ENCODE data around the gene SAP30L.

Gene SAP30L

DNA sequence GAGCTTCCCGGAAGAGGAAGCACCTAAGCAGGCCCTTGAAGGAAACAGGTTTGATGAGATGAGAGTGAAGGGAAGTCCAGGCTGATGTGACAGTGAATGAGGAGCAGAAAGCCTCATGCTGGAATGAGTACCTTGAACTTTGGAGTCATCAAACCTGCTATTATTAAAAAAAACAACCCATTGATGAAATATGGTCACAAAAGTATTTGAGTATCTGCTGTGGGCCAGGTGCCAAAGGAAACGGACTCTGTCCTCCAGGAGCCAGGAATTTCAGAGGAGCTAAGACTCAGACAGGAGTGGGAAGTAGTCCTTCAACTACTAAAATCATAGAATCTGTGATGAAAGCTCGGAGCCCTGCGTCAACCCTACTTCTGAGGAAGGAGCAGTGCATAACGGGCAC is 20.4 kb downstream of the SAP30L start:
- no peak for DNase-seq (ENCODE audit: low read depth)

DNA sequence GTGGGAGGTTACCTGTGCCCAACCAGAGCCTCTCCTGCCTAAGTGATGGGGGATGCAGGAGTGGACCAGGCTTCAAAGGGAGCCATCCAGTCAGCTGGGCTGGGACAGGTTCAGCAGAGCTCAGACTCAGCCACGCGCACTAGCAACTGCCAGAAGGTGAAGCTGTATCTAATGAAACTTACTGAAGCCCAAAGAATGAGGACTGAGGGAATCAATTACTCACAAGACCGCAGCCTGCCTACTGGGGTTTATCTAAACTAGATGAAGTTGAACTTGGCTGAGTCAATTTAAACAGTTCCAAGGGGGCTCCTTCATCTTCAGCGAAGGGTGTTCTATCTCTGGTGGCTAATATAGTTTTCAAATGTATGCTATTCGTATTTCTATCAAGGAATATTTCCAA is 20.9 kb downstream of the SAP30L start:
- no peak for DNase-seq (ENCODE audit: low read depth)

DNA sequence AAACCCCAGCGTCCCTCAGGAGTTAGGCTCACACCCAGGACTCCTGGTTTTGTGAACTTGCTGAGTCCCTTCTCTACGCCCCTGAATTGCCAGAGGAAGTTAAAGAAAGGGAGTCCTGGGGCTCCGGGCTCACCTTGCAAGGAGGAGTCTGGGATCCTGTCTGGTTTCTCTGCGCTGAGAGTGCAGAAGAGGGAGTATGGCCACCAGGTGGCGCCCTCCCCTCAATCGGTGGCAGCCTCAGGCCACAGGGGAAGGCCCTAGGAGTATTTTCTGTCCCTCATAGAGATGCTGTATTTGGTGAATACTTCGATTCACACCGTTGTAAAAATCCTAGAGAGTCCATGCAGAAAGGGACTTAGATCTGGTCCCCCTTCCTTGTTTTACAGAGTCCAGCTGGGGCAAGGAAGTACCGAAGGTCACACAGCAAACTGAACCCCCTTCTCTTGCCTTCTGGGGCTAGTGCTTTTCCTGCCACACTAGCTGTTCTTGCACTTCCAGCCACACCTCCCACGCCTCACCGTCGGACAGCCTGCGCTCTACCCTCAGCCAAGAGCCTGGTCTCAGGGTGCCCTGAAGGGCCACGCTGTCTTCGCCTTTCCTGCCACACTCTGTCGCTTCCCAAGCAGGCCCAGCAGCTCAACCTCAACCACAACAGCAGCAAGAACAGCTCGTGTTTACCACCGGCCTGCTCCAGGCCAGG is 22.0 kb downstream of the SAP30L start:
- no peak for DNase-seq (ENCODE audit: low read depth)

DNA sequence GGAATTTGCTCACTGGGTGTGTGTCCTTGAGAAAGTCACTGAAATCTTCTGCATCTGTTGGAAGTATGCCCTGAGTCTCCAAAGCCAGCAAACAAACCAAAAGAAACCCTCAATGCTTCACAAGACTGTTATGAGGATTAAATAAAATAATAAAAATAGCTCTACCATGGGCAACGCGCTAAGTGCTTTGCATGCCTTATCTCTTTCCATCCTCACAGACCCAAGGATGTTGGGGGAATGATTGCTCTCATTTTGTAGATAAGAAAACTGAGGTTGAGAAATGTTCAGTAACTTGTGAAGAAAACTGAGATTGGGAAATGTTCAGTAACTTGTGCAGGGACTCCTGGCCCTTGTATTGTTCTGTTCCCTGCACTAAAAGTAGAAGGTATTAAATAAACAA is 24.3 kb downstream of the SAP30L start:
- no peak for DNase-seq (ENCODE audit: low read depth)

DNA sequence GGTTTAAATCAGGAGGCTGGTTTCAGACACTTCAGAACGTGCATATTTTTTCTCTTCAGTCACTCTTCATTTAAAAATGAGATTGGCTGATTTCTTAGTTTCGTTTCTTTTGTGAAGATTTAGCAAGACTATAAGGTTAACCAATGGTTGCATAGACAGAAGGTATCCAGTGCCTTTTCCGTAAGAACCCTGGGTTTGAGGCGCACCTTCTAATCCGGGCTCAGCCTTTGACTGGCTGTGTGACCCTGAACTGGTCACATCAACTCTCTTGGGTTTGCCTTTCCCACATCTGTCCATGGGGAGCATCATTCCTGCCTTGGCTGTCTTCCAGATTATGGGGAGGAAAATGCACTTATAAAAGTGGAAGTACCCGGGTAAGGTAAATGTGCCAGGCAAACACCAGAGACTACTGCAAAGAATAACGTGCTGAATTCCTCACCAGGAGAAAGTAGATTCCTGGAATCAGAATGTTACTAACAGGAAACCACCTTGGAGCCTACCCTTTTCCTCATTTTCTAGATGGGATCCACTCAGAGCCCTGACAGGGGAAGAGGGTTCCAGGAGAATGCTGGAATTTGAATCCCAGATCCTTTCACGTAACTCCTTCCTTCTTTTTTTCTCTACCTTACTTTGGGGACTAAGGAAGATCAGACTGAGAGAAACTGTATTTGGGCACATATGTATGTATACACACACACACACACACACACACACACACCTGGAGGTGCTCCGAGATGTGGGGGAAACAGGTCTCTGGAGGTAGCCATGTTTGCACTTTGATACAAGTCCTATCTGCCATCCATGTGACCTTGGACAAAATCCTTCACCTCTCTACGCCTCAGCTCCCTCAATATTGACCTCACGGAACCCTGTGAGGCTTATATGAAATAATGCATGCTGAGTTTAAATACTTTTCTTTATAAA is 25.4 kb downstream of the SAP30L start:
- DNase-seq (ENCODE audit: low read depth) = no peak

DNA sequence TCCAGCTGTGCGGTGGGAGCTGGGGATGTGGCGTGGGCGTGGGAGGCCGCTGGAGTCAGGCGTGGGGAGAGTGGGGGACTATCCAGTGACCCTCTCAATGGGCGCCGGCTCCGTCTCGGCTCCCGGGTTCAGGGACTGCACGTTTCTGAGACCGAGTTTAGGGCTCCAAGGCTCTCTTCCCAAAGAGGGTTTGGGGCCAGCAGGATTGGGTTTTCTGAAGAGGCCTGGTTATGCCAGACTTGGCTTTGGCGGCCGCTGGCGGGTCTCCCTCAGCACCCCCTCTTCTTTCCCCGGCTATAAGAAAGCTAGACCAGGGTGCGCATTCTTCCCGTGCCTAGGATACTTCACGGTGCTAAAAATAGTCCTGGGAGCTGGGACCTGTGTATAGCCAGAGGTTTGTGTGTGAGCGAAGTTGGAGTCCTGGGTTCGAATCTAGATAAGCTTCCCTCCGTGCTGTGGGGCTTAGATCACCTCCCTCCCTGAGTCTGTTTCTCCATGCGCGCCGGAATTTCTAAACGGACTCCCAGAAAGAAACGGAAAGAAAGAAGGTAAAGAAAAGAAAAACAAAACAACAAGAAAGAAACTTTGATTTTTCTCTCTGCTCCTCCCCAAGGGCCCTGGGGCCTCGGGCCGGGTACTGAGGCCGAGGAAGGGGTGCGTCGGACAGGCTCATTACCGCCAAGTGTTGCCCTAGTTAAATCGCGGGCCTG is 27.2 kb downstream of the SAP30L start:
- no peak for DNase-seq (ENCODE audit: low read depth)

DNA sequence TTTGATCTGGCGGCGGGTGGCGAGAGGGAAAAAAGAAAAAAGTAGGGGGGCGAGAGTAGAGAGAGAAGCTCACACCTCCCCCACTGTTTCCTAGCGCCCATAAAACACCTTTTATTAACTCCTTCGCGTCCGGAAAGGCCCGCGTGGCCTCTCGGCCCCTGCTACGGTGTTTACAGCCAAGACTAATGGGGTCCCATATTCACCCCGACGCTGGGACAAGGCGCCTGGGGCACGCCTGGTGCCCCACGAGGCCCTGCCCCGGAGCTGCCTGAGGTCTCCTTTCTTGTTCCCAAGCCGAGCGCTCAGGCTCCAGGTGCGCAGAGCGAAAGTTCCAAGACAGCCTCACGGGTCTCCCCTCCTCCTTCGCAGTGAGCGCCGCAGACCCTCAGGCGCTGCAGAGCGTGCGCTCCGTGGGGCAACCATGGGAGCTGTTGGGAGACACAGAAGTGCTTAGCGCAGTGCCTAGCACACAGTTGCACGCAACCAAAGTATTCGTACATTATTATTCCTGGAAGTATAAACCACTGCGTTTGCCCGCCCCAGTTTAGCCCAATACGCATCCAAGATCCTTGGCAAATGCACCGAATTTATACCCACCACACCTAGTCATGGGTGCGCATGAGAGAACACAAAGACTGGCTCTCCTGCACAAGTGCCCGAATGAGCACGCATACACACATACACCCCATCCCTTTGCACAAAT is 27.9 kb downstream of the SAP30L start:
- no peak for DNase-seq (ENCODE audit: low read depth)

DNA sequence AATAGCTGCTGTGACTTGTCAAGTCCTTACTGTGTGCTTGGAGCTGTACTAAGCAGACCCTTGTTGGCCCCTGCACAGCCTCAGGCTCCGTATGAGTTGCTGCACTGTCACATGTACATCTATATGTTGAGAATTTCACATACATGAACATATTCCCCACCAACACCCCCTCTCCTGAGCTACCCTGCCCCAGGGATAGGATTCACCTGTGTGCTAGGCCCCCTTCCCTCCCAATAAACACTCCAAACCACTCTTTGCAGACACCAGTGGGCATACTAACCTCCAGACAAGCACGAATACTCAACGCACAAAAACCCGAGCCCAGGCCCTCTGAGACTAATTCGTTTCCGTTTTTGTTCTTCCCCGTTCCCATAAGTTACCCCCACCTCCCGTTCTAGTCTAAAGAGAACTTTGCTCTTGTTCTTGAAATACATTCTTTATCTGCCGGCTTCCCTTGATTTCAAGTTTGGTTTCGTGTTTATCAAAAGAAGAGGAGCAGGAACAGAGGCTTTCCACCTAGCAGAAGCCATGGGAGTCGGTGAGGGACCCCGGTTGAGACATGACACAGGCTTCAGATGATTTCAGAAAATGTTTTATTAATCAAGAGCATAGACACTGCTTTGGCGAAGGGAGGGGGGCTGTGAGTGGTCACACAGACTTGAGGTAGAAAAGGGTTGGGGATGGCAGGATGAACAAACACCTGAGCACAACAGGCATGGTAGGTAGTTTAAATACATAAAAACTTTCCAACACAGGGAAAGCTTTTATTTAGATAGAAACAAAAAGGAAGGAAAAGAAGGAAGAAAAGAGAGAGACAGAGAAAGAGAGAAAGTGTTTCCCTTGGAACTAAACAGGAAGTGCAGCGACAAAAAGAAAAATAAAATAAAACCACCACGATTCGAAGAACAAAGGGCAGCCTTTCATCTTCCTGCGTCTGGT is 28.9 kb downstream of the SAP30L start:
- DNase-seq (ENCODE audit: low read depth) = no peak

DNA sequence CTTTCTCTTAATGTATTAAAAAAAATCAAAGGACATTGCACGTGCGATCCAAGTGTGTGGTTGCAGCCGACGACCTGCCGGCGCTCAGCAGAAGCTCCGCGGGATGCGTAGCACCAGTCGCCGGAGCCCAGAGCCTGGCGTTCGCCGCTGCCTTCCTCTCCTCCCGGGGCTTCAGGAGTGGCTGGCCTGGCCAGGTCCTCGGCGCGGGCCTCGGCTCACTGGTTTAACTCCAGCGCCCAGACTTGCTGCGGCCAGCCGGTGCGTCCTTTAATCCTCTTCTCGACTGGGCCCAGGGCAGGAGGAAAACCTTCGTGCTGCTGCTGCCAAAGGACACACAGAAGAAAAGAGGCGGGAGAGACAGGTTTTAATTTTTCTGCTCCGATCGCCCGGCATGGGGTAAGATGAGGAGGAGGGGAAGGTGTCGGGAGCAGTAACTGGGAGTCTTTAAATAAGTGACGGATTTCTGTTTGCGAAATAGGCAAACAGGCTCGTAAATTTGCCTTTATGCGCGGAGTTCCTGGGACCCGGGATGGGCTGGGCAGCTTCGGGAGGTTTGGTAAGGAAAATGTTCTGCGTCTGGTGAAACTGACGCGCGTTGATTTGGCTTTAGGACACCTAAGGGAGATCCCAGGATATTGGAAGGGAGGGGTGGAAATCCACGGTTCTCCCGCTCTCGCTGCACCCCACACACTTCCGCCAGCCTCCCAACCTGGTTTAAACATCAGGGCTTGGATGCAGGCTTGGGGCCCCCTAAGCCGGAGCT is 30.0 kb downstream of the SAP30L start:
- DNase-seq (ENCODE audit: low read depth) = no peak

DNA sequence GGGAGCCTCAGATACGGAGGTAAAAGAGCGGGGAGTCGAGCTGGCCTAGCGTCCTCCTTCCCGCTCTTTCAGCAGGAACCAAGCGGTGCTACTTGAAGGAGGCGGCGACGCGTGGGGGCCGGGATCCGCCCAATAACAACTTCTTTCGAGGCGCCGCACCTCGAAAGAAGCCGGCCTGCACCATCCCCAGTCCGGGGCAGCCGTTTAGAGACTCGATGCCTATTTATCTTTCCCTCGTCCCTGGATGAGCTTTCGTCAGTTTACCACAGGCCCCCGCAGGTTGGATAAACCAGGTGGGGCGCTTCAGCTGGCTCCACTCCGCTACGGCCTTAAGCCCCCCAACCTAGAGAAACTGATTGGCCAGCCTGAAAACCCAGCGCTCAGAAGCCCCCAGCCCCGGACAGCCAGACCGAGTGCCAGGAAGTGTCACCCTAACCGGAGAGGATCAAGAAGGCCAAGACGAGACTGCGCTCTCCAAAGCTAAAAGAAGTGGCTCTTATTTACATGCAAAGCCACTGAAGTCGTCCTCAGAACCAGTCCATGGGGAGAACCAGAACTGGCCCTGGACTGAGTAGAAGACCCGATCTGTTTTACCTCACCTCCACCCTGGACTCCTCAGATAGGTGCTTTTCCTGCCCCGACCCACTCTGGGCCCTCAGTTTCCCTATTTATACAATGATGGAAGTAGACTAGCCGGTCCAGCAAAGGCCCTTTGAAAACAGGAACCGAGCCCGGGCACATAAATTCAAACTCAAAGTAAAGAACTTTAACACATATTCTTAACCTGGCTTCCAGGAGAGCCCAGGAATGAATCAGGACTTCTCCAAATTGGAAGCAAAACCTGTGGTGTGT is 30.8 kb downstream of the SAP30L start:
- DNase-seq (ENCODE audit: low read depth) = no peak

DNA sequence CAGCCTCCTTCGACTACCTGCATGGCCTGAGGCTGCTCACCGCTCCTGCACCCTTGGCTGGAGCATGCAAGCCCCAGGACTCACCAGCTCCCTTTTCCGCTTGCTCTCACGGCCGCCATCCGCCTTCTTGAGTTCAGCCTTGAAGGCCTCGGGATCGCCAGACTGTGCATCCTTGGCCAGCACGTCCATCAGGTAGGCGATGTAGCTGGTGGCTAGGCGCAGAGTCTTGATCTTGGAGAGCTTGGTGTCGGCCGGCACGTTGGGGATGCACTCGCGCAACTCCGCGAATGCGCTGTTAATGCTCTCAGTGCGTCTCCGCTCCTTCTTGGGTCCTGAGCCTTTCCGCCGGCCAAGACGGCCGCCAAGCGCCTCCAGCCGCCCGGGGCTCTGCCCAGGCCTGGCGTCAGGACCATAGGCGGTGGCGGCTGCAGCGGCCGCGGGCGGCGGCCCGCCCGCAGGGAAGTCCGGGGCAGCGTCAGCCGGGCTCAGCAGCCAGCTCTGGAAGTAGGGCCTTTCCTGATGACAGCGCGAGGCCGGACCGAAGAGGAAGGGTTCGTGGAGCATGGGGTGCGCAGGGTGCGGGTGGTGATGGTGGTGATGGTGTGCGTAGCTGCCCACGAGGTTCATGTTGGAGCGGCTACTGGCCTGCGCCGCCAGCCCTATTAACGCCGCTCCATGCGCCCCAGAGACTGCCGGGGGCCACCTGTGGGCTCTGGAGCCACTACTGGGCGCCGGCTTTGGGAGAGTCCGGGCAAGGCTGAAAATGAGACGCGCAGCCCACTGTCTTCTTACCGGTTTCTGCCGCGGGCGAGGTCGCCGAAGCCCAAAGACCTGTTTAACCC is 31.8 kb downstream of the SAP30L start:
- no peak for DNase-seq (ENCODE audit: low read depth)

DNA sequence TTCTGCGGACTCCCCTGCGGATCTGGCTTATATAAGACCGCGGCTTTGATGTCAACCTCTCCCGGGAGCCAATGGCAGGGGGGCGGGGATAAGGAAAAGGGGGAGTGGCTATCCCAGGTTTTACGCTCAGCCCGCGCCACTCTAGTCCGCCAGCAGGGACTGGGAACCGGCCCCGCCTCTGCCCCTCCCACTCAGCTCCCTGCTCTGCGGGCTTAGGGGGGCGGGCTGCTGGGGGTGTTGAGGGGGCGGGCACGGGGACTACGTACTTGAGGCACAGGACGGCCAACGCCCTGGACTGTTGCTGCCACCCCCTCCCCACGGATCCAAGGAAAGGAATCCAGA is 32.4 kb downstream of the SAP30L start, which contains the start of gene HAND1:
Gene HAND1 (minus strand): TSS at position 4 of the 342 bp plus-strand sequence. CDS start 219 bp downstream, outside the sequence.
- DNase-seq (ENCODE audit: low read depth) = no peak

DNA sequence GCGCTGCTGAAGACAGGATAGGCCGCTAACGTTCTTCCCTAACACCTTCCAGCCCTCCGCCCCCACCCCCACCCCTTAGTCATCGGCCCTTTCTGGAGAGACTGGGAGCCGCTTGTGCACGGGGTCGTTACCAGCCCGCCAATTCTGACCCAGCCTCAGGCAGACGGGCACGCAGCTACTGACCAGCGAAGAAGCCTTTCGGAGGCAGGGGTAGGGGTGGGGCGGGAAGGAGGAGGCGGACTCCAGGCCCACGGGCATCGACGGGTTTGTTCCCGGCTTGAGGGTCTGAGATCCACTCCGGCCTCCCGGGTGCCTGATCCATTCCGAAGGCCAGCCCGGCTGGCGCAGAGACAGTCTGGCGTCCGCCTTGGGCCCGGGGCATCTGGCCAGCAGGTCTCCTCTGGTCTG is 33.0 kb downstream of the SAP30L start:
- DNase-seq (ENCODE audit: low read depth) = no peak

DNA sequence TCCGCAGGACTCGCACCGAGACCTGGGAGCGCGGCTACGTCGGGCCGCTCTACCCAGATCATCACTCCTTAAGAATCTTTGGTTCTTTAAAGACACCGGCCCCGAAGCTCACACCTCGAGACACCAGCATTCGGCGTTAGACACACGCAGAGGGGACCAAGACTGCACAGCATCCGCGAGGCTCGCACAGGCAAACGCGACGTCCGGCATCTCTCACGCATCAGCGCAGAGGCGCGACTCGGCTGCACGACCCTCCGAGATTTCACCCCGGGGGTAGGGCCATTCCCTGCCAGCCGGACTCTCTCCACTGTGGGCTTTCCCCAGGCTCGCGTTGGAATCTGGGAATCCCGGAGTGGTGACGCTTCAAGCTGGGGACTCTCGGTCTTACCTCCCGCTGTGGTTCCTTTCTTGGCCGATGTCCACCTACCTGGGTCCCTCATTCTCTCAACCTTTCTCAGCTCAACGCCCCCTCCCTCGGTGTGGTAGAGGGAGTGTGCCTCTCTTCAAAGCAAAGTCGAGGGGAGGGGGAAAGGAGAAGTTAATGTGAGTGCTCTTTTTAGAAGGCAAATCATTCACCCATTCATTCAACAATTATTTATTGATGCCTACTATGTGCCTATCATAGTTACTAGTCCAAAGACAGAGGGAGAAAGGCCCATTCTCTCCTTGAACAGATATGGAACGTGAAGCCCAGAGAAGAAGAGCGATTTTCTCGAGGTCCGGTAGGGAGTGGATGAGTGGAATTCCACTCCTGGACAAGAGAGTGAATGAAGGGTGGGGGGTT is 33.6 kb downstream of the SAP30L start:
- no peak for DNase-seq (ENCODE audit: low read depth)

DNA sequence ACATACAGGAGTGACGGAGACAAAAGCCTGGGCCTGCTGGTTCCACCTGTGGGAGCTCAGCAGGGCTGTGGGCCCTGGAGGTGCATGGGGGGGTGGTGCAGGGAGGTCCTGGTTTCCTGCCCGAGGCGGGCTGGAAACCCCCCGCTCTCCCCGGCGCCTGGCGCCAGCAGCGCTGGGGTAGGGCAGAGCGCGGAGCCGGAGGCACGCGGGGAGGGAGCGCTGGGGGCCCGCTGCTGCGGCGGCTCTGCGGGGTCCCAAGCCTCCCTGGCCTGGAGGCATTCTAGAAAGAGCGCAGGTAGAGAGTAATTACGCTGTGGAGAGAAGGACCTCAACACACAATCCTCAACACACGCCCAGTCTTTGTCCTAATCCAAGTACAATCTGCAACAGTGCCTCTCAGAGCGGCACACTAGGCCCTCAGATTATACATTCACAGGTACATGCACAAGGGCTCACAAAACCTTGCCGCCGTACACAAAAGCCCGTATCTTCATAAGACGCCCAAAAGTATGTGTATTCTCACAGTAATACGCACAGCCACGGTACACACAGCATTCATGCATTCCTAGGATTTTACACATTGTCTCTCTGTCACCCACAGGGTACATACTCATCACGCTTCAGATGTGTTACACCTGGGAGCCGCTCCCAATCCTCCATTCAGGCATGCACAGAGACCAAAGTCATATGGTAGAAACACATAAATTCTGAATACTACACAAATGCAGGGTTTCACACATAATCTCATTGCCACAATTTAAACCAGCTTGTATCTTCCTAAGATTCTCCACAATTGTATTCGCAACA is 34.4 kb downstream of the SAP30L start:
- no peak for DNase-seq (ENCODE audit: low read depth)

DNA sequence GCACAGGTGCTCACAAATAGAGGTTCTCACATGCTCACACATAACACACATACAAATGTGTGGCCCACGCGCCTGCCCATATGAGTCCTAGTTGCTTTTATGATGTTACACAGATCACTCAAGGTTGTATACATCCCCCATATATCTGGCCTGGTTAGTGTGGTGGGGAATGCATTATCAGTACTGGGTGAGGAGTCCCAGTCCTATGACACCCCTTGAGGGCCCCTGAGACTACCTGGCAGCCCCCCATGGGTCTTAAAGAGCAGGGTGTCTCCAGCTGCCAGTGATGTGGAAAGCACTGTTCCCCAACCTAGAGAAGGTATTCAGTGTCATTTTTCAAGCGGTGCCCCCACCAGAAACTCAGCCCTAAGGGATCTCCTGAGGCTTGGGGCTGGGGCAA is 35.0 kb downstream of the SAP30L start:
- no peak for DNase-seq (ENCODE audit: low read depth)
